Kidney epithelial cell (primary cell): Measurements from ENCODE around the gene ESAM. TPM values are rescaled to one million over a fixed set of nuclear protein-coding genes. Genes with fewer than 3 reads are reported as not detected.

Experiments
- DNase-seq: peaks from one replicate; pipeline ENCODE4 v3.0.0-alpha.2; 2010; ENCODE audit warnings: low read depth
- H3K27me3 ChIP-seq: 2 replicates; pipeline ENCODE4 v1.6.0; 2011; ENCODE audit warnings: low read length; ENCODE audit not compliant: control insufficient read depth, insufficient read depth
- H3K36me3 ChIP-seq: 2 replicates; pipeline ENCODE4 v1.5.1; 2011; ENCODE audit warnings: low read length; ENCODE audit not compliant: control insufficient read depth, insufficient read depth
- H3K4me3 ChIP-seq: 2 replicates; pipeline ENCODE4 v1.5.1; 2011; ENCODE audit warnings: low read depth, mild to moderate bottlenecking, control low read depth, low read length
- CTCF ChIP-seq: IDR thresholded peaks from 2 replicates; pipeline ENCODE4 v1.5.1; 2011; ENCODE audit warnings: mild to moderate bottlenecking, moderate library complexity, low read length, control low read depth, inconsistent platforms; ENCODE audit not compliant: insufficient read depth, poor library complexity, severe bottlenecking
- total RNA-seq: library from RNA; depleted of rRNA; stranded (reverse); fragments of >200 nt; gene quantifications from 2 replicates; pipeline ENCODE4 v1.2.3, GENCODE V29; 2015

Gene ESAM
- total RNA-seq, 1 donor from 2014 or later = 10.4 TPM

GRCh38 chr11:124748100-124748418, 14.0 kb downstream of the ESAM start:
- DNase-seq = no peak
- no peak for TF ChIP-seq CTCF
- peaks cover 33% of the 10 kb centered on the region for H3K27me3 ChIP-seq
- no peaks in the 10 kb centered on the region for H3K36me3 ChIP-seq
- no peak overlapping the region for H3K4me3 ChIP-seq

DNA sequence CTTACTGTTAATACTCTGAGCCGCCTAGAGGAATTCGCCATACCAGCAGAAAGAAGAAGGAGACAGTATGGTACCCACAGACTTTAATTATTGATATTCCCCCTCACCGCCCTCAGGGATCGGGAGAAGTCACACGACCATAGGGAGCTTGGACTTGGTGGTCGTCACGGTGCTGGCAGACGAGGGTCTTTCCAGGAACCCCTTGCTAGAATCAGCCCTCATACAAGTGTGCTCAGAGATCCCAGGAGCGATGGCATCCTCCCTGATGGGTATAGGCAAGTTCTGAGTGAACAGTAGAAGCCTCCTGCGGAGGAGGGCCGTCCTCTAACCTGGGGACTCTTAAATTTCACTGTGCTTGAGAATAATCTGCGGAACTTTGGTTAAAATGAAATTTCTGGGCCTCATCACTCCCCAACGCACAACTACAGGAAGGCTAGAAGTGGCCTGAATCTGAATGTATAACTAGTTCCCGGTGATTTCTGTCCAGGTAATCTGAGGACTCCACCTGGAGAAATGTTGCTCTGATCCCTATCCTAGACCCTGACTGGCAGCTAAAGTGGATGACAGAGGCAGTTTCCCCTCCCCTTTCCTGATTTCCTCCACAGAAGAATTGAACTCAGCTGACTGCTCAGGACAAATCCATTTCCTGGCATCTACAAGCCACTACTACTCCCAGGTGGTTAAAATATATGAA, 14.5 kb downstream of the ESAM start:
- TF ChIP-seq CTCF = no peak
- no peak for DNase-seq
- no peaks in the 10 kb centered on the region for H3K36me3 ChIP-seq
- H3K27me3 ChIP-seq = peaks cover 31% of the 10 kb centered on the region
- H3K4me3 ChIP-seq = no peak overlapping the region

DNA sequence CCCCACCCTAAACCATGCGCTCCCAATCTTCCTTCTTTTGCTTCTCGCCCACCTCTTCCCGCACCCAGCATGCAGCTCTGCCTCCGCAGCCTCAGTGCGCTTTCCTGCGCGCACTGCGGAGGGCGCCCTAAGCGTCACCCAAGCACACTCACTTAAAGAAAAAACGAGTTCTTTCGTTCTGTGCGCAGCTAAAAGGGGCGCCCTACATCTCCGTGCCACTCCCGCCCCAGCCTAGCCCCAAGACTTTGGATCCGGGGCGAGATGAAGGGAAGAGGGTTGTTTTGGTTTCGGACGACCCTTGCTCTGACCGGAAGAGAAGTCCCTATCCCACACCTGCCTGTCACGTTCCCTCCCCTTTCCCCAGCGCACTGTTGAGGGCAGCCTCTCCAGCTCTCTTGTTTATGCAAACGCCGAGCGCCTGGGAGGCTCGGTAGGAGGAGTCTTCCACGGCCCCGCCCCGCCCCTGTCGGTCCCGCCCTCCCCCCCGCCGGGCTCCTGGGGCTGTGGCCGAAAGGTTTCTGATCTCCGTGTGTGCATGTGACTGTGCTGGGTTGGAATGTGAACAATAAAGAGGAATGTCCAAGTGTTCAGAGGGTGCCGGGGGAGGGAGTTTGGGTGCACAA, 15.4 kb downstream of the ESAM start:
- Histone ChIP-seq H3K4me3 (peak overlapping the region; percentile 39), H3K27me3 (peaks cover 23% of the 10 kb centered on the region), H3K36me3 (no peaks in the 10 kb centered on the region)
- peak; percentile 69 for TF ChIP-seq CTCF
- no peak for DNase-seq

GRCh38 chr11:124745835-124746620, 16.1 kb downstream of the ESAM start:
- H3K27me3 ChIP-seq = peaks cover 16% of the 10 kb centered on the region
- DNase-seq = no peak
- H3K4me3 ChIP-seq = peak overlapping the region; percentile 39
- H3K36me3 ChIP-seq = no peaks in the 10 kb centered on the region
- peak; percentile 42 for TF ChIP-seq CTCF

- DNase-seq = no peak
- Histone ChIP-seq H3K27me3 (peaks cover 17% of the 10 kb centered on the region), H3K4me3 (no peak overlapping the region), H3K36me3 (no peaks in the 10 kb centered on the region)
- TF ChIP-seq CTCF = no peak
Observed at GRCh38 chr11:124745270-124745834, 16.7 kb downstream of the ESAM start.
